Mucosa of descending colon (tissue), 3 donors: ENCODE results near the gene NRAP. TPM values are rescaled to one million over a fixed set of nuclear protein-coding genes. Genes with fewer than 3 reads are reported as not detected.

Experiments
- ATAC-seq: fragments of 200-7000 bp; cut with Tn5 transposase; one replicate; pipeline ENCODE4 v1.9.1; 2020; ENCODE audit warnings: mild to moderate bottlenecking, moderate library complexity
- DNase-seq, 3 donors: peaks; one replicate each; pipeline ENCODE4 v3.0.0-alpha.2; 2020
- H3K36me3 ChIP-seq: fragments of 200-600 bp; one replicate; pipeline ENCODE4 v1.8.0; 2021; ENCODE audit warnings: low read depth, mild to moderate bottlenecking
- H3K4me1 ChIP-seq: fragments of 200-600 bp; one replicate; pipeline ENCODE4 v1.8.0; 2021; ENCODE audit warnings: low read depth, mild to moderate bottlenecking
- H3K4me3 ChIP-seq: fragments of 200-600 bp; one replicate; pipeline ENCODE4 v1.8.0; 2021; ENCODE audit warnings: mild to moderate bottlenecking
- H3K9me3 ChIP-seq: fragments of 200-600 bp; one replicate; pipeline ENCODE4 v1.8.0; 2021; ENCODE audit warnings: mild to moderate bottlenecking
- intact Hi-C, 2 donors: fragments of 100-400 bp; cut with DNase I in 1 of 2; cut with micrococcal nuclease in 1 of 2; formaldehyde crosslinking; loops; one replicate each; pipeline versions ENCODE4 v1.11.0 to v1.11.1; 2022; cut with DNase I, micrococcal nuclease
- total RNA-seq, 3 donors: library from RNA; stranded (reverse); fragmentation: NEBNext Ultra II Directional in 2 of 3; extraction: Animal tissue kit (Norgen Biotek cat#: 25700) in 2 of 3; gene quantifications; one replicate each; pipeline versions ENCODE4 v1.2.1 to v1.2.4, GENCODE V29; 2021 to 2023
- TF ChIP-seq, protein P1 (sequence below): fragments of 200-600 bp; IDR thresholded peaks from one replicate; pipeline ENCODE4 v1.8.0; 2022; ENCODE audit warnings: antibody characterized with exemption, mild to moderate bottlenecking
- donor health status: DM: no; HTN: no; CAD: no; lungs with moderate emphysema.
- donor health status: DM: no; HTN: no; CAD: no.
- donor health status: DM: no; HTN: yes; CAD: no.

NRAP gene
- total RNA-seq, 3 donors from 2014 or later: 0.16 to 1.6 (median 0.80) TPM

DNA sequence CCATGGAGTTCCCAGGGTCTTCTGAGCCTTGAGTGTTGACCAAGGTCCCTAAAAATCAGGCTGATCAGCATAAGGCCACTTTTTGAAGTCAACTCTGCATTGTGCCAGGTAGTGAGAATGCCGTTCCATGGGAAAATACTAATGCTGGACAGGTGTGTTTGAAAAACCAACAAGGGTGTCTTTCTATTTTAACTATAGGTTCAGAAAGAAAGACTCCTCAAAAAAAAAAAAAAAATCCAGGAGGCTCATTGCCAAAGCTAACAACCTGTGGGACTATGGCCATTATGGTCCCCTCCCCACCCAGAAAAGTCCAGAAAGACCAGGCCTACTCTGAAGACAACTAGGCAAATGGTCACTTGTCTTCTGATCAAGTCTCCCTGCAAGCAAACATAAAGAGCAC is 44.4 kb downstream of the NRAP start:
- Histone ChIP-seq H3K4me1 (no peaks in the 10 kb centered on the region), H3K9me3 (no peaks in the 10 kb centered on the region), H3K36me3 (no peaks in the 10 kb centered on the region), H3K4me3 (no peak overlapping the region)
- DNase-seq (no peak), ATAC-seq (no peak)
- intact Hi-C loops: no loop called here
- TF ChIP-seq, protein P1, sequence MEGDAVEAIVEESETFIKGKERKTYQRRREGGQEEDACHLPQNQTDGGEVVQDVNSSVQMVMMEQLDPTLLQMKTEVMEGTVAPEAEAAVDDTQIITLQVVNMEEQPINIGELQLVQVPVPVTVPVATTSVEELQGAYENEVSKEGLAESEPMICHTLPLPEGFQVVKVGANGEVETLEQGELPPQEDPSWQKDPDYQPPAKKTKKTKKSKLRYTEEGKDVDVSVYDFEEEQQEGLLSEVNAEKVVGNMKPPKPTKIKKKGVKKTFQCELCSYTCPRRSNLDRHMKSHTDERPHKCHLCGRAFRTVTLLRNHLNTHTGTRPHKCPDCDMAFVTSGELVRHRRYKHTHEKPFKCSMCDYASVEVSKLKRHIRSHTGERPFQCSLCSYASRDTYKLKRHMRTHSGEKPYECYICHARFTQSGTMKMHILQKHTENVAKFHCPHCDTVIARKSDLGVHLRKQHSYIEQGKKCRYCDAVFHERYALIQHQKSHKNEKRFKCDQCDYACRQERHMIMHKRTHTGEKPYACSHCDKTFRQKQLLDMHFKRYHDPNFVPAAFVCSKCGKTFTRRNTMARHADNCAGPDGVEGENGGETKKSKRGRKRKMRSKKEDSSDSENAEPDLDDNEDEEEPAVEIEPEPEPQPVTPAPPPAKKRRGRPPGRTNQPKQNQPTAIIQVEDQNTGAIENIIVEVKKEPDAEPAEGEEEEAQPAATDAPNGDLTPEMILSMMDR: no peak

DNA sequence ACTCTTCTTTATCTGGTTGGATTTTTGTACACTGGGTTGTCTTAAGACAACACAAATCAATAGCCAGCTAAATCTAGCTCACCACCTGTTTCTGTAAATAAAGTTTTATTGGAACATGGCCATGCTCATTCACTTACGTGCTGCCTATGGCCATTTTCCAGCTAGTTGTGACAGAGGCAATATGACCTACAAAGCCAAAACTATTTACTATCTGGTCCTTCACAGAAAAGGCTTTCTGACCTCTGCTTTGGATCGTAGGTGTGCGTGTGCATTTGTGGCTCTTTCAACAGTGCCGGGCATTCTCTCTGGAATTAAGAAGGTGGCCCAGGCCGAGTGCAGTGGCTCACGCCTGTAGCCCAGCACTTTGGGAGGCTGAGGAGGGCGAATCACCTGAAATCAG is 45.5 kb downstream of the NRAP start:
- TF ChIP-seq, protein P1: no peak
- no peak for ATAC-seq

DNA sequence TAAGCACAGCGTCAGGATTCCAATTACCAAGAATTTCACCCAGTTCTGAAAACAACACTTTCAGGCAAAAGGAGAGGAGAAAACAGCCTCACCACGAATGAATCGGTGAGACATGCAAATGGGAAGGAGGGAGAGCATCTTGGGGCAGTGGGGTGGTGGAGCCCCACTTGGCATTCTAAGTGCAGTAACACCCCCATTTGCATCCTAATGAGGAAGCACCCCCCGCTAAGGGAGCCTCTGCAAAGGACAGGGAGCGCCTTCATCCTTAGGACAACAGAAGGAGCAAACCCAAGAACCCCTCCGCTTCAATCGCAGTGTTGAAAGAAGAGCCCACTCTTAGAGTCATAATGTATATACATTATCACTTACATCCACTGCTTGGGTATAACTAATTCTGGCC is 46.8 kb downstream of the NRAP start:
- H3K4me1 ChIP-seq: no peaks in the 10 kb centered on the region
- TF ChIP-seq, protein P1: no peak
- DNase-seq: no peak
- ATAC-seq: no peak
- no peaks in the 10 kb centered on the region for H3K9me3 ChIP-seq
- H3K36me3 ChIP-seq: no peaks in the 10 kb centered on the region
- no peak overlapping the region for H3K4me3 ChIP-seq
- intact Hi-C loops: no loop called here

More for the DNA sequence above, 45.5 kb downstream of the NRAP start:
- DNase-seq: no peak
- Histone ChIP-seq H3K4me3 (no peak overlapping the region), H3K36me3 (no peaks in the 10 kb centered on the region), H3K4me1 (no peaks in the 10 kb centered on the region), H3K9me3 (no peaks in the 10 kb centered on the region)
- intact Hi-C loops: no loop called here

DNA sequence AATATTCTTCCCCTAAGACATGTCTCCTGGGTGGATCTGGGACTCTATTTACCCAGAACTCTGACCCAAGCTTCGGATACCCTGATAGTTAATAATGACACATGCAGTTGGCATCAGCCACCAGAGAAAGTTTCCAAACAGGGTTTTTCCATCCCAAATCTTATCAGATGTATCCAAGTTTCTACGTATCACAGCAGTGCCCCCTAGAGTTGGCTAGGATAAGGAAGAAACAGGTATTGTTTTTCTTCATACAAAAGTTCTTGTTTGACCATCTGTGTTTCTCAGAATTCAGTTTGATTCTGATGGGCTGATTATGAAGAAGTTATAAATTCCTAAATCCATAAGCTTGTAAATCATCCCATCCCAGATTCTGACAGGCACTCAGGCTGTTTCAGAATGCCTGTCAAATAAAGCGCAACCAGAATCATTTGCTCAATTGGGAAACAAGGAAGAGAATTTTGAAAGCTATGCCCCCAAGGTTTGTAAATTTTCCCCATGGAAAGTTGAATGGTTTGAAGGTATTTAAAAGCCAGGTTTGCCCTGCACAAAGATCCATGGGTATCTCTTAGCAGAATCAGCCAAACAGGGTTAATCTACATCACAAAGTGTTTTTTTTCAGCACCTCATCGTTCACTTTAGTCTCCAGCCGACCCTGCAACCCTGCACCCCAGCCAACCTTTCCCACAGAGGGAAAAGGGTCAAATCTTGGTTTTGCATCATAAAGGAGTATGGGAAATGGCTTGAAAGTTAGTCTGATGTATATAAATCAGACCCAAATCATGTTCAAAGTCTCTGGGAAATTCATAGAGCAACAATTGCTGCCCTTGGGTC is 47.4 kb downstream of the NRAP start:
- Histone ChIP-seq H3K4me3 (no peak overlapping the region), H3K36me3 (no peaks in the 10 kb centered on the region), H3K4me1 (no peaks in the 10 kb centered on the region), H3K9me3 (no peaks in the 10 kb centered on the region)
- DNase-seq (peak in 1 of 3 donors; percentile 33), ATAC-seq (no peak)
- intact Hi-C loops: no loop called here
- TF ChIP-seq, protein P1: no peak

DNA sequence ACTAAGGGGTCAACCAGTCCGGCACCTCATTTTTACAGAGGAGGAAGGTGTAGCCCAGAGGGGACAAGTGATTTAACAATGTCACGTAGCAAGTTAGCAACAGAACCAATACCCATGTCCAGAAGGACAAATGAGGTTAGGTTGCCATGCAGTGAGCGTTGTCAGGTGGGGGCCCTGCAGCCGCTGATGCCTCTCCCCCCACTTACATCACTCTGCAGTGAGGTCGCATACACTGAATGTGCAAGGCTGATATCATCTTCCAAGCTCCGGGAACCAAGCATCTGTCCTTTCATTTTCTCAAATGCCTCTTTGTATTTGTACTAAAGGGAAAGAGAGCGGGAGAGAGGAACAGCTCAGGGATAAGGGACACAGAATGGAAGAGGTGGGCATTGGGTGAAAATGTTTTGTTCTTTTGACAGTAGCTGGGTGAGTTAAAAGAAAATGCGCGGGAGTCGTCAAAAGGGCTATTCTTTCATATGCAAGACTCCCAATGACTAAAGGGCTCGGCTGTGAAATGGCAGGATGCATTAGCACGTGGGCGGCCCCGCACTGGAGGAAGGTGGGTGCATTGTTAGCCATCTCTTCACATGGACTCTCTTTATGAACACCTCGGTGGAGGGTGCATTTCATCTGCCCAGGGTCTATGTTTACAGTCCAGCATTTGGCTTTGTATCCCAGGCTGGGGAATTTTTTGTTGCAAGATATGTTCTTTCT is 49.7 kb downstream of the NRAP start:
- no peak overlapping the region for H3K4me3 ChIP-seq
- ATAC-seq (no peak), DNase-seq (no peak)
- intact Hi-C loops: no loop called here
- TF ChIP-seq, protein P1: no peak
- no peaks in the 10 kb centered on the region for H3K36me3 ChIP-seq
- no peaks in the 10 kb centered on the region for H3K4me1 ChIP-seq
- H3K9me3 ChIP-seq: no peaks in the 10 kb centered on the region
